ENCODE measurements around the gene MAP3K20. TPM values are rescaled to one million over a fixed set of nuclear protein-coding genes. Genes with fewer than 3 reads are reported as not detected.
"Not testable (repeated sequence)": the region's sequence is repeated elsewhere in the genome, so short reads cannot be mapped to it uniquely, and the experiment has no call there.

The MAP3K20 gene
- total and polyA plus RNA-seq, 2 donors from 2014 or later, result 3.9 to 25.6 TPM

- no peak overlapping the region for H3K4me3 ChIP-seq (ENCODE audit: low read length in 3 of 3)
Observed at GRCh38 chr2:173279527-173279868, 203.9 kb downstream of the MAP3K20 start.

GRCh38 chr2:173280853-173281252 lies 205.2 kb downstream of the MAP3K20 start:
- H3K9me3 ChIP-seq (ENCODE audit: control insufficient read depth in 2 of 3, insufficient read depth in 1 of 3, low read length in 3 of 3), result no peaks in the 10 kb centered on the region
- no peaks in the 10 kb centered on the region for H3K27me3 ChIP-seq (ENCODE audit: control insufficient read depth, insufficient read depth, low read length)
- no peak overlapping the region for H3K9ac ChIP-seq (ENCODE audit: low read length in 3 of 3)
- DNase-seq (no peak), FAIRE-seq (no peak)
- no peaks in the 10 kb centered on the region for H3K4me1 ChIP-seq (ENCODE audit: control insufficient read depth in 2 of 3, insufficient read depth in 2 of 3, low read depth in 1 of 3, low read length in 3 of 3)
- H3K4me3 ChIP-seq (ENCODE audit: low read length in 3 of 3), result no peak overlapping the region
- TF ChIP-seq CTCF (IDR thresholded peaks at IDR 0.05; ENCODE audit: borderline replicate concordance, extremely low read depth, insufficient read depth), result no peak
- H3K36me3 ChIP-seq (ENCODE audit: control insufficient read depth in 2 of 3, insufficient read depth in 3 of 3, low read length in 3 of 3), result no peaks in the 10 kb centered on the region
- intact Hi-C loops (cut with DNase I), result no loop called here
- no peak overlapping the region for H3K27ac ChIP-seq (ENCODE audit: low read depth in 2 of 2, low read length in 2 of 2)

More at GRCh38 chr2:173279527-173279868, 203.9 kb downstream of the MAP3K20 start:
- Histone ChIP-seq H3K9ac (ENCODE audit: low read length in 3 of 3) (no peak overlapping the region), H3K9me3 (ENCODE audit: control insufficient read depth in 2 of 3, insufficient read depth in 1 of 3, low read length in 3 of 3) (no peaks in the 10 kb centered on the region), H3K36me3 (ENCODE audit: control insufficient read depth in 2 of 3, insufficient read depth in 3 of 3, low read length in 3 of 3) (no peaks in the 10 kb centered on the region), H3K27me3 (ENCODE audit: control insufficient read depth, insufficient read depth, low read length) (no peaks in the 10 kb centered on the region), H3K4me1 (ENCODE audit: control insufficient read depth in 2 of 3, insufficient read depth in 2 of 3, low read depth in 1 of 3, low read length in 3 of 3) (no peaks in the 10 kb centered on the region), H3K27ac (ENCODE audit: low read depth in 2 of 2, low read length in 2 of 2) (no peak overlapping the region)
- no peak for TF ChIP-seq CTCF (IDR thresholded peaks at IDR 0.05; ENCODE audit: borderline replicate concordance, extremely low read depth, insufficient read depth)
- FAIRE-seq (no peak), DNase-seq (no peak)
- intact Hi-C loops (cut with DNase I), result no loop called here

GRCh38 chr2:173281898-173282297 lies 206.3 kb downstream of the MAP3K20 start:
- DNase-seq; H3K27ac ChIP-seq (ENCODE audit: low read depth in 2 of 2, low read length in 2 of 2); H3K27me3 ChIP-seq (ENCODE audit: control insufficient read depth, insufficient read depth, low read length); FAIRE-seq; H3K9ac ChIP-seq (ENCODE audit: low read length in 3 of 3); H3K4me1 ChIP-seq (ENCODE audit: control insufficient read depth in 2 of 3, insufficient read depth in 2 of 3, low read depth in 1 of 3, low read length in 3 of 3); intact Hi-C loops (cut with DNase I); H3K4me3 ChIP-seq (ENCODE audit: low read length in 3 of 3); H3K36me3 ChIP-seq (ENCODE audit: control insufficient read depth in 2 of 3, insufficient read depth in 3 of 3, low read length in 3 of 3); H3K9me3 ChIP-seq (ENCODE audit: control insufficient read depth in 2 of 3, insufficient read depth in 1 of 3, low read length in 3 of 3): not testable (repeated sequence)

GRCh38 chr2:173282795-173283545 lies 207.3 kb downstream of the MAP3K20 start:
- intact Hi-C loops (cut with DNase I), result no loop called here
- Histone ChIP-seq H3K4me1 (ENCODE audit: control insufficient read depth in 2 of 3, insufficient read depth in 2 of 3, low read depth in 1 of 3, low read length in 3 of 3) (no peaks in the 10 kb centered on the region), H3K27me3 (ENCODE audit: control insufficient read depth, insufficient read depth, low read length) (no peaks in the 10 kb centered on the region), H3K9me3 (ENCODE audit: control insufficient read depth in 2 of 3, insufficient read depth in 1 of 3, low read length in 3 of 3) (no peaks in the 10 kb centered on the region), H3K27ac (ENCODE audit: low read depth in 2 of 2, low read length in 2 of 2) (no peak overlapping the region), H3K4me3 (ENCODE audit: low read length in 3 of 3) (no peak overlapping the region), H3K36me3 (ENCODE audit: control insufficient read depth in 2 of 3, insufficient read depth in 3 of 3, low read length in 3 of 3) (no peaks in the 10 kb centered on the region), H3K9ac (ENCODE audit: low read length in 3 of 3) (no peak overlapping the region)
- DNase-seq, result no peak
- no peak for FAIRE-seq
- TF ChIP-seq CTCF (IDR thresholded peaks at IDR 0.05; ENCODE audit: borderline replicate concordance, extremely low read depth, insufficient read depth), result no peak

Data from kidney (tissue), 14 donors.